ENCODE results near the gene CHAC1.
"Not testable (repeated sequence)": the region's sequence is repeated elsewhere in the genome, so short reads cannot be mapped to it uniquely, and the experiment has no call there.

Gene CHAC1

DNA sequence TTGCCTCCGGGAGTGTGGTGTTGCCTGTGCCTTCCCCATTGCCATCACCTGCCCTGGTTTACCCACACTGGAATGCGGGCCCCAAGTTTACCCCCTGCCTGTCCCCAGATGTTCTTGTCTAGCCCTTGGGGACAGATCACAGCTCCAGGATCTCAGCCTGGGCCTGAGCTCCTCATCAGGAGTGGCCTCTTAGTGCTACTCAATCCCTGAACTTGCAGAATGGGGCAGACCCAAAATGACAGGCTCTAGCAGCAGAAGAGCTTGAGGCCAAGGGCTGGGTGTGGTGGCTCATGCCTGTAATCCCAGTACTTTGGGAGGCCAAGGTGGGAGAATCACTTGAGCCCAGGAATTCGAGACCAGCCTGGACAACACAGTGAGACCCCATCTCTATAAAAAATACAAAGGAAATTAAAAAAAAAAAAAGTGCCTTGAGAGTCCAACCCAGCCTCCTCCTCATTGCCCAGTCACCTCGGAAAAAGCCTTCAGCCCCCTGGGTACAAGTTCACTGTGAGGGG is 3.8 kb downstream of the CHAC1 start:
- DNase-seq (ENCODE audit: low read depth in 2 of 2) = no peak

DNA sequence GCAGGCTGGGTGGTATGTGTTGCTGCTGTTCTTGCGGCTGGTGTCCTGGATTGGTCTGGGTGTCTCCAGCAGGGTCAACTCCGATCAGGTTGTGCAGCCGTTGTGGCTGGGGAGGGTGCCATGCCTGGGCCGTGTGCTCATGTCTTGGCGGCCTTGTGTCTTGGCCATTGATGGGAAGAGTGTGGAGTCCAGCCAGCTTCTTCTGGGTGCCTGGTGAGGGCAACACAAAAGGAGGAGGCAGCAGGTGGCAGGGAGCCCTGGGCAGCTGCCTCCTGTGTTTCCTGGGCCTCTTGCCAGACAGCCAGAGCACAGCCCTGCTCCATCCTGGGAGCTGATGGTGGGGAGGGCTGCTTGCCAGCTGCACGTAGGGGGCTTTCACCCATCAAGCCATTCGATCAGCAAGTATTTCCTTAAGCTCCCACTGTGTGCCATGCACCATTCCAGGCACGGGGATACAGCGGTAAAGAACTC is 4.3 kb downstream of the CHAC1 start:
- DNase-seq (ENCODE audit: low read depth in 2 of 2) = no peak

DNA sequence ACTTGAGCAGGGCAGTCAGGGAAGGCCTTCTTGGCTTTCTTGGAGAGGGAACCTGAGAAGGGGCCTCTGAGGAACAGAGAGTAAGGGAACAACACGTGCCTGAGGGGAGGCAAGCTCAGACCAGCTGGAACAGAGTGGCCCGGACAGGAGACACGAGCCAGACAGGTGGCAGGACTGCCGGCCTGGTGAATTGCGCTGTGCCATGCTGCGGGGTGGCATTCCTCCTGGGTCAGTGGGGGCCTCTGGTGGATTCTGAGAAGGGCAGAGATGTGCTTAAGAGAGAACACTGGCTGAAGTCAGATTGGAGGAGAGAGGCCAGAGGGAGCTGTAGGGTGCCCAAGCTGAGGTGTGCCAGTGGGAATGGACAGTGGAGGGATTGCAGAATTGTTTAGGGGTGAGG is 4.9 kb downstream of the CHAC1 start:
- DNase-seq (ENCODE audit: low read depth in 2 of 2) = no peak

DNA sequence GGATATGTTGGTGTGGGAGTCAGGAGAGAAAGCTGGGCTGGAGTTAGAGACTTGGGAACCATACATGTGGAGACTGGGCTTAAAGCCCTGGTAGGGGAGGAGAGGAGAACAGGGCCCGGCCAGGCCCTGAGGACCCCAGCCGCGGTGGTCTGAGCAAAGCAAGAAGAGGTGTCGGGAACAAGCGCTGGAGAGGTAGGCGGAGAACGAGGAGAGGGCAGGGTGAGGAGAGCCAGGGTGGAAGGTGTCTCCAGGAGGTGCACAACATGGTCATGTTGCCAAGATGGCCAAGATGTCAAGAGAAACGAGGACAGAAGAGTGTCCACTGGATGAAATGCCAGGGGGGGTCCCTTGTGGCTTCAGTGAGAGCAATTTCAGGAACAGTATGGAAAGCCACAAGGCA is 5.5 kb downstream of the CHAC1 start:
- DNase-seq (ENCODE audit: low read depth in 2 of 2) = no peak

DNA sequence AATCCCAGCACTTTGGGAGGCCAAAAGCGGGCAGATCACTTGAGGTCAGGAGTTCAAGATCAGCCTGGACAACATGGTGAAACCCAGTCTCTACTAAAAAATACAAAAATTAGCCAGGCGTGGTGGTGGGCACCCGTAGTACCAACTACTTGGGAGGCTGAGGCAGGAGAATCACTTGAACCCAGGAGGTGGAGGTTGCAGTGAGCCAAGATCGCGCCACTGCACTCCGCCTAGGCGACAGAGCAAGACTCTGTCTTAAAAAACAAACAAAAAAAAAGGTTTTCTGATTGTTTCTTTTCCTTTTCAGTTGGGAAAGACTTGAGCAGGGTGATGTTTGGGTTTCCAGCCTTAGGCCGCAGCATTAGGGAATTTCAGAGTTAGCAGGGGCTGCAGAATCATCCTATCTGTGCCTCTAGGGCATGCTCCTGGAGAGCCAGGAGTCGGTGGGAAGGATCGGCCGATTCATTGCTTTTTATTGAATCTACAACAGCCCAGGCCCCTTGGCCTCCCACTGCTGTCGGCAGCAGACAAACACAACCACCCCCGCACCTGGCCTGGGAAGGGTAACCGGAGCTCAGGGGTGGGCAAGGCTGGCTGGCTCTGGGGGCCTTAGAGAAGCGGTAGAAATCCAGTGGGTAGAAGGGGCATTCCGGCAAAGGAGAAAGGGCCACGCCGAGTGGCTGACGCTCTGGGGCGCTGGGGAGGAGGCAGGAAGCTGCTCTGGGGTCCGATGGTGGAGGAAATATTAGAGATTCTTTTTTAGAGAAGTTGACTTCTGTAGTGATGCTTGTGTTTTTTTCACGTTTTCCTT is 6.3 kb downstream of the CHAC1 start:
- DNase-seq (ENCODE audit: low read depth in 2 of 2) = no peak

DNA sequence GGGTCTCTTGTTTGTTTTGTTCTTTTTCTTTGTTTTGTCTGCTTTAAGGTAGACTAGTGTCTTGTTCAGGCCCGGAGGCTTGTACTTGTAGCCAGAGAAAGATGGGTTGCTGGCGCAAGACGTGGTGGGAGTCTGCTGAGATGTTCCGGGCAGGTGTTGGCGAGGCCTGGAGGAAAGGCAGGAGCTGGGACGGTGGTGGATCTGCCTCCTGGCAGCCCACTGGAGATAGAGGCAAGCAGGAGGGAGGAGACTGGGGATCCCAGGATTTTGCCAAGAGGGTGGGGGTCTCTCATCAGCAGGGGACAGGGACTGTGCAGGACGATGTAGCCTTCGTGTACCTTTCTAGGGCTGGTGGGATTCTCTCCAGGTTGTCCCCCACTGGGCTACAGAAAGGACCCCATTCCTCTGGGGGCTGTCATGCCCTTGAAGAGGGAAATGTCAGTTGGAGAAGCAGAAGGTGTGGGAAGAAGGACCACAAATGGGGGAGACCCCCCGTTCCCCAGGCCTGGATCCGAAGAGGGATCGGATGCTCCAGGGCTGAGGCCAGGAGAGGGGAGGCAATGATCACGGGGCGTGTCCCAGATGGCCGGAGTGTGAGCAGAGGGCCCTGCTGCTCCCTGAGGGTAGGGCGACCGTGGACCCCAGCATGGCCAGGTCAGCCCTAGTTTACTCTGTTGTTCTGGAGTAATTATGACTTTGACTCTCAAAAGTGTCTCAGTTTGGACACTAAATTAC is 7.0 kb downstream of the CHAC1 start:
- DNase-seq (ENCODE audit: low read depth in 2 of 2) = no peak

DNA sequence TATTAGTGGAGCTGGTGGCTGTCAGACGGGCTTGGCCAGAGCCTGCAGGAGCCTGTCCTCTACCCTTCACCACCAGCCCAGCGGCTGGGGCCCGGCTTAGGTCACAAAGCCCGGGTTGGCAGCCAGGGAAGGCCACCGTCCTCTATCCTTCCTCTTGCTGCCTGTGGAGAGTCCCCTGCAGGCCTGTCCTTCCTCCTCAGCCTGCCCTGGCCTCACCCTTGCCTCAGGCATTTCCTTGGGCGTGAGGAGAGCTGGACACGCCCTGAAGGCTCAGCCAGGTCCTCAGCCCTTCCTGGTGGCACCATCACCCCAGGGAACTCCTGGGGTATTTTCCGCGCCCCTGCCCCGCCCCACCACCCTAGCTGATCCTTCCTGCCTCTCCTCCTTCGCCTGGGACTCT is 7.7 kb downstream of the CHAC1 start:
- no peak for DNase-seq (ENCODE audit: low read depth in 2 of 2)

DNA sequence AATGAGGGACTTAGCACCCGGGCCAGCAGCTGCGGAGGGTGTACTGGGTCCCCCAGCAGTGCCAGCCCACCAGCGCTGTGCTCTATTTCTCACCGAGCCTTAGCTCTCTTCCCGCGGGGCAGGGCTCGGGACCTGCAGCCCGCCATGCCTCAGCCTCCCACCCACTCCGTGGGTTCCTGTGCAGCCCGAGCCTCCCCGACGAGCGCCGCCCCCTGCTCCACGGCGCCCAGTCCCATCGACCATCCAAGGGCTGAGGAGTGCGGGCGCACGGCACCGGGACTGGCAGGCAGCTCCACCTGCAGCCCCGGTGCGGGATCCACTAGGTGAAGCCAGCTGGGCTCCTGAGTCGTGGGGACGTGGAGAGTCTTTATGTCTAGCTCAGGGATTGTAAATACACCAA is 8.5 kb downstream of the CHAC1 start:
- not testable (repeated sequence) for DNase-seq (ENCODE audit: low read depth in 2 of 2)

DNA sequence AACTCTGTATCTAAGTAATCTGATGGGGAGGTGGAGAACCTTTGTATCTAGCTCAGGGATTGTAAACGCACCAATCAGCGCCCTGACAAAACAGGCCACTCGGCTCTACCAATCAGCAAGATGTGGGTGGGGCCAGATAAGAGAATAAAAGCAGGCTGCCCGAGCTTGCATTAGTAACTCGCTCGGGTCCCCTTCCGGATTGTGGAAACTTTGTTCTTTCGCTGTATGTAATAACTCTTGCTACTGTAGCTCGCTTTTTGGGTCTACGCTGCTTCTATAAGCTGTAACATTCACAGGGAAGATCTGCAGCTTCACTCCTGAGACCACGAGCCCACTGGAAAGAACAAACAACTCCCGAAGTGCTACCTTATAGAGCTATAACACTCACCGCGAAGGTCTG is 9.0 kb downstream of the CHAC1 start:
- DNase-seq (ENCODE audit: low read depth in 2 of 2) = not testable (repeated sequence)

DNA sequence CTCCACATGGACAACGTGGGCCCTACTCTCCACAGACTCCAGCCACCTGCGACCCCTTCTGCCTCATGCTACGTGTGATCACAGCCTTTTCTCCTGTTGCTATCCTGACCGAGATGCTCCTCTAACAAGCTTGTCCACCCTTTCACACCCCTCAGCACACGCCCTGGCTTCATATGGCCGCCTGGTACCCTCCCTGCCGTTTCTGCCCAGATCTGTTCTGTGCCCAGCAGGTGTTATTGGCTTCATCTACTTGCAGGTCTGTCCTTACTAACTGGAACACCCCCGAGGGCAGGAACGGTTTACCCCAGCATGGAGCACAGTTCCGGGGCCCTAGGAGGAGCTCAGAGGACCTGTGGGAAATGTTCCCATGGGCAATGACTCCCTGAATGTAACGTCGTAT is 9.9 kb downstream of the CHAC1 start:
- no peak for DNase-seq (ENCODE audit: low read depth in 2 of 2)

DNA sequence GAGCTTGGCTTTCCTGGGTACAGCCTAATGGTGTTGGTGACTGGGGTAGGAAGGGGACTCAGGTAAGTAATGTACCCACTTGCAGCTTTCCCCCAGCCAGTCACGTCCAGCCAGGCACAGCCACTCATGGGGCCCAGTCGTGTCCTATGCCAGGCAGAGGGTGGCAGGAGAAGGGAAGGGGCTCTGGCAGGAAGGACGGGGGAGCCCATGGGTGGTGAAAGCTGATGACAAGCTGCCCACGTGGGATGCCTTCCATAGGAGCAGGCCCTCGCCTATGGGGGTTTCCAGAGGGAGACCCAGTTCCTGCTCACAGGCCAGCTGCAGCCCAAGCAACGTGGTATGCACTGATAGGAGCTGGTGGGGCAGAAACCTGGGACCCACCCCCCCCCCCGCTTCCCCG is 10.7 kb downstream of the CHAC1 start:
- DNase-seq (ENCODE audit: low read depth in 2 of 2) = no peak

DNA sequence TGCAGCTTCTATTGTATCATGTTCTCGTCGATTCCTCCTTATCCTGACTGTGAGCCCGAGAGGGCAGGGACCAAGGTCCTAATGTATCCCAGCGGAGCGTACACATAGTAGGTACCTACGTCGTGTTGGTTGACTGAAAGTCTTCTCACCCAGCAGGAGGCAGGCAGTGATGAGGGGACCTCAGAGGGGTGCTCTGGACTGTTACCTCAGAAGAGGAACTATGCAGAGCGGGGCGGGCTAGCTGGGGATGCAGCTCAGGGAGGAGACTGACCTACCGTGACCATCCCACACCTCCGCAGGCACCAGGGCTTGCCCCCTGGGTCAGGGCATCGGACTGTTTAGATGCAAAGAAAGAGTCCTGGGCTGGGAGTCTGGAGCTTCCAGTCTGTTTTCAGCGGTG is 11.4 kb downstream of the CHAC1 start:
- DNase-seq (ENCODE audit: low read depth in 2 of 2) = no peak

DNA sequence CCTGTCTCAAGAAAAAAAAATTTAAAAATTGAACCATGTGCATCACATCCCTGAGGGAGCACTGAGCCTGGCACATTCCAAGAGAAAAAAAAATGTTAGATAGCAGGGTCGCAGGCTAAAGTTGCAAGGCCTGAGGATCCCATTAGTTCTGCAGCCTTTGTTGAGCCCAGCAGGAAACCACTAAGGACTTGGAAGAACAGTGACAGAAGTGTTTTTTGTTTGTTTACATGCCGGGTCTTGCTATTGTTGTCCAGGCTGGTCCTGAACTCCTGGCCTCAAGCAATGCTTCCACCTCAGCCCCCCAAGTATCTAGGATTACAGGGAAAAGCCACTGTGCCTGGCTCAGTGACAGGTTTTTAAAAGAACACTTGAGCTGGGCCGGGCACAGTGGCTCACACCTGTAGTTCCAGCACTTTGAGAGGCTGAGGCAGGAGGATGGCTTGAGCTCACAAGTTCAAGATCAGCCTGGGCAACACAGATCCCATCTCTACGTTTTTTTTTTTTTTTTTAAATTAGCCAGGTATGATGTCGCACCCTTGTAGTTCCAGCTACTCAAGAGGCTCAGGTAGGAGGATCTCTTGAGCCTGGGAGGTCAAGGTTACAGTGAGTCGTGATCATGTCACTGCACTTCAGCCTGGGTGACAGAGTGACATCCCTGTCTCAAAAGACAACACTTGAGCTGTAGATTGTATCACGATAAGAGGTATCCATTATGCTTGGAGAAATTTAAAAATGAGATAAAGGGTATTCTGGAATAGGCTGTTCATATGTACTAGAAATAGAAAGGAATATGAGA is 15.2 kb downstream of the CHAC1 start:
- DNase-seq (ENCODE audit: low read depth in 2 of 2) = no peak

DNA sequence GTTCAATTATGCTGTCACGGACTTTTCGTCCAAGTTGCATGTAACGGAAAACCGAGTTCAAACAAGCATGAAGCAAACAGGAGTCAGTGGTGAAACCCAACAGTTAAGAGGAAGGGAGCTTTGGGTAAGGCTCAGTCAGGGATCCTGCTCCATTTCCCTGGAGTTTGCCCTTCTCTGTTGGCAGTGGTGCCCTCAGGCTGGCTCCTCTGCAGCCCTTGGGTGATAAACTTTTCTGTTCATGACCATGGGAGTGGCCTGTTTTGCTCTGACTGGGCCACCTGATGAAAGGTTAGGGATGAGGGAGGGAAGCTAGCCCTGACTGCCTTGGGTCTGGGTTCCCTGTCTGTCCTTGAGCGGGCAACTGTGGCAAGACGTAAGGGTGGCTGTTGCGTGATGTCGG is 16.1 kb downstream of the CHAC1 start:
- DNase-seq (ENCODE audit: low read depth in 2 of 2) = no peak

DNA sequence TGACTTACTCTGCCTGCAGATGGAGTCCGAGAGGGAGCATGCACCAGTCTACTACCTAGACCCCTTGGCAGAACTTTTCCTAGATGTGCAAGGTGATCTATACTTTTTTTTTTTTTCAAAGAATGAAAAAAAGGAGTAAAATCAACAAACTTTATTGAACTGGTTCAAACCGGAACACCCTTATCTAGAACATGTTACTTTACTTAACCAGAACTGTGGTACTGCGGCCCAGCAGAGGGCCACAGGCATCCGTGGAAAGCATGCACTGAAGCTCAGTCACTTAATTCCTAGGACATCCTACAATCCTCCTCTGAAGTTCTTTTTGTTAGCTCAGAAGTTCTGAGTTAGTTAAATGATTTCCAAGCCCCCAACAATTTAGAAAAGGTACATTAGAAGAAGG is 21.6 kb downstream of the CHAC1 start:
- no peak for DNase-seq (ENCODE audit: low read depth in 2 of 2)

DNA sequence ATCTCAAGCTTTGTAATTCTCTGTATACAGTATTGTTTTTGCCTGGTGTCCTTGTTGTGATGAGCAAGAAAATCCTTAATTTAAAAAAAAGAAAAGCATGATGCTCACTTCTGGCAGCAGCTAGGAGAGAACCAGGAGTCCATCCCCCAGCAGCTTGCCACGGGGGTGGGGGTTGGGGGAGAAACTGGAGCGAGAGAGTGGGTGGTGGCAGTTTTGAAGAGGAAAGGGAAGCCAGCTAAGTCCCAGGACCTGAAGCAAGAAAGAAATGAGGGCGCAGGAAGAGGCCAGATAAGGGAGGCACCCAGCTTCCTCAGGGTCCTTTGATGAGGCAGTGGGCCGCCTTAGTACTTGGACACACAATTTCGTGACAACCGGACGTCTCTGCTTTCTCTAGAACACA is 23.5 kb downstream of the CHAC1 start:
- no peak for DNase-seq (ENCODE audit: low read depth in 2 of 2)

DNA sequence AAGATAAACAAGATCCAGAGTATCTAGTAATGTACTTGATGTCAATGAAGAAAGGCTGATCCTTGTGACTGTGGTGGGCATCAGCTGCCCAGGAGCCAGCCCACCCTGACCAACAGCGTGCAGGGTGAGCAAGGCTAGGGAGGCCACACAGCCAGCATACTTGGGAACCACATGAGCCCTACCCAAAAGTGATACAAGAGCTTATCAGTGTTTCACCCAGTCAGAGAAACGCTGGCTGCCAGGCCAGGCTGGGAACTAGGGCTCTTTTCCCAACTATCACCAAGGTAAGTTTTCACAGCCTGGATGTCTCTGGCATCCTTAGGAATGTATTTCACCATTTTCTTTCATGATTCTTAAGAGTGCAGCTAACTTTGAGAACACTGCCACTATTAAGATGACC is 24.9 kb downstream of the CHAC1 start:
- DNase-seq (ENCODE audit: low read depth in 2 of 2) = no peak

DNA sequence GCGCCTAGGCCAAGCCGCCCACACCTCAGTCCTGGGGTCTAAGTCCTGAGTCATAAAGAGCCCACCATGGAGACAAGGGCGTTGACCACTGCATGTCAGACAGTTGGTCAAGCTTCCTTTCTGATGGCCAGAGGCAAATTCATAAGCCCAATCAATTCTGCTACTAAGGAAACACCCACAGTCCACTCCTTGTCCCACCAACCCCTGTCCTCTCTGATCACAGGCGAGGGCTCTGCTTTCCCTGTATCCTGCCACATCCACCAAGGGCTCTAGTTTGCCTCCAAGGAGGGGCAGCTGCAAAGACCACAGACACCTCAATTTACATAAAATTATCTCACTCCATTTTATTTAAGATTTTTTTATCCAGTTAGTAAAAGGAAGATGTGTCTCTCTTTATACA is 25.3 kb downstream of the CHAC1 start:
- no peak for DNase-seq (ENCODE audit: low read depth in 2 of 2)

DNA sequence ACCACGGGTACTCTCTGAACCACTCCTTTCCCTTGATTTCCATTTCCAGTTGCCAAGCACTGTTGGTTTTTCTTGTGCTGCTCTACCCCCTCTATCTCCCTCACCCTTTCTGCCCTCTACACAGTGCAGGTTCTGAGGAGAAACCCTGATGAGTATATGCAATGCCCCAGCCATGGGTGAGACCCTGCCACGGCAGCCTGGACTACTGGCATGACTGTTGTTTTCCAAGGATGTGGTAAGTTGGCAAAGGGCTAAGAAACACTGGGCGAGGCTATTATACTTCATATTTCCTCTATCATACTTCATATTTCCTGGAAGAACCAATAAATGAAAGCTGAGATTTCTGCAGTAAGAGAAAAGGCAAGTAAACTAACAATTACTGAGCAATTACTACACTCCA is 27.9 kb downstream of the CHAC1 start:
- DNase-seq (ENCODE audit: low read depth in 2 of 2) = no peak

DNA sequence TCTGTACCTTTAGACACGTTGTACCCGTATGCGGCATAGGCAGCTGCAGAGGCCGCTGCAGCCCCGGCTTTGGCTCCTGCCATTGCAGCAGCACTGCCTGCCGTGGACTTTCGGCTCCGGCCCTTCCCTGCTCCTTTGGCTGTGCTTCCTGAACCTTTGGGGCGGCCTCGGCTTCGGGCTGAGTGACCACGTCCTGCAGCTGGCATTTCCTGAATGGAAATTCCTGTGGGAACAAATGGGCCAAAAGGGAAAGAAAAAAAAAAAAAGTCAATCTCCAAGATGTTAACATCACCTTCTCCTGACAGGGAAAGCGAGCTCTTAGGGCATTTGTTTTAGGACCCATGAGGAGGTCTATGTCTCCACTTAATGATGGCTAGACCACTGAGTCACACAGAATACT is 29.6 kb downstream of the CHAC1 start:
- DNase-seq (ENCODE audit: low read depth in 2 of 2) = no peak

DNA sequence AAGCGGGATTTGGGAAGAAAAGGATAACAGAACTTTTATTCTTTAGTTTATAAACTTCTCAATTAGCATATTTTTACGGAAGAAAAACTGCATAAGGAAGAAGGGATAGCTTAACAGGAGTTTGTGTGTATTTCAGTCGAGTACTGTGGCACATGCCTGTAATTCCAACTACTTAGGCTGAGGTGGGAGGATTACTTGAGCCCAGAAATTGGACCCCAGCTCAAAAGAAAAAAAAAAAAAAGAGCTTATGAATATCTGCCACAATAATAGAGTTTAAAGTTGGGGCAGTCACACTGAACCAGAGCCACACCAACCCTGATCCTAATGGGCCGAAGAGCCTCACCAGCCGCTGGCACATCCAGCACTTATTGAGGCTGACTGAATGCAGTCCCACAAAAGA is 31.1 kb downstream of the CHAC1 start:
- no peak for DNase-seq (ENCODE audit: low read depth in 2 of 2)

DNA sequence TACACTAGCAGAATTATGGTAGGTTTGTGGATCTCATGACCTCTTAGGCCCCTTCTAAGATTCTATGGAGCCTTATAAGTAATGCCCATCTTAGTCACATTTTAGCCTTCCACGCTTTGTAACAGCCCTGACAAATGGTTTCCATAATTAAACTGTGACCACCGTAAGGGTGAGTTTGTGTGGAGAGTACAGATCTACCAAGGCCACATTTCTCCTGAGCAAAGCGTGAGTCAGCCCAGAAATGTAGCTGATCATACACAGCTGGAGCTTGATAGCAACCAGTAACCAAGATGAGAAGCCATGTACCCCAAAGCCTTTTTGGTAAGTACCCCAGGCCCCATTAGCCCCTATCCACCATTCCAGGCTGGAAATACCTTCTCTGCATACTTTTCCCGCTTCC is 31.7 kb downstream of the CHAC1 start:
- no peak for DNase-seq (ENCODE audit: low read depth in 2 of 2)
